ENCODE measurements around the gene RMND5B.

- TF ChIP-seq ZBTB7A (IDR thresholded peaks at IDR 0.05; ENCODE audit: low read depth) (no peak), YY1 (IDR thresholded peaks at IDR 0.05; ENCODE audit: low read depth) (no peak), RAD21 (IDR thresholded peaks at IDR 0.05; ENCODE audit: low read depth) (no peak)
Measured at GRCh38 chr5:178176791-178177190, 46.0 kb downstream of the RMND5B start.

Data from Ishikawa (cell line).